ENCODE data around the gene THBS1. TPM values are rescaled to one million over a fixed set of nuclear protein-coding genes. Genes with fewer than 3 reads are reported as not detected.
A peak's percentile ranks its signal among the peaks of the same experiment; 100 is the strongest.

The THBS1 gene
- total and polyA plus RNA-seq, 8 donors, result 14.0 to 176 (median 56.4) TPM

- no peak for TF ChIP-seq CTCF (IDR thresholded peaks at IDR 0.05)
- H3K36me3 ChIP-seq, result no peaks in the 10 kb centered on the region
- H3K27ac ChIP-seq, result no peak overlapping the region
- ATAC-seq, result no peak
- H3K9me3 ChIP-seq, result no peaks in the 10 kb centered on the region
- intact Hi-C loops (cut with DNase I), result no loop called here
- no peak for DNase-seq
- H3K27me3 ChIP-seq, result no peaks in the 10 kb centered on the region
- H3K4me1 ChIP-seq, result peaks cover 0 to 2% (median under 1%) of the 10 kb centered on the region in 3 donors
- 63 to 70% methylated on average over 6 of the region's 6 CpGs for WGBS, 2 donors
- H3K4me3 ChIP-seq, result no peak overlapping the region
- FAIRE-seq, result peak; percentile 91
Measured at GRCh38 chr15:39622660-39623516, 42.0 kb downstream of the THBS1 start.

GRCh38 chr15:39623529-39623931 lies 42.7 kb downstream of the THBS1 start:
- intact Hi-C loops (cut with DNase I), result no loop called here
- TF ChIP-seq CTCF (IDR thresholded peaks at IDR 0.05), result no peak
- Histone ChIP-seq H3K4me1 (peaks cover 0 to 6% (median 2%) of the 10 kb centered on the region in 3 donors), H3K4me3 (no peak overlapping the region), H3K36me3 (no peaks in the 10 kb centered on the region), H3K27ac (no peak overlapping the region), H3K27me3 (no peaks in the 10 kb centered on the region), H3K9me3 (no peaks in the 10 kb centered on the region)
- DNase-seq, result no peak
- WGBS, 2 donors, result 77 to 85% methylated on average over 4 of the region's 4 CpGs
- no peak for FAIRE-seq
- ATAC-seq, result peak in 1 of 4 donors; percentile 24

GRCh38 chr15:39624806-39625205 lies 43.9 kb downstream of the THBS1 start:
- TF ChIP-seq CTCF (IDR thresholded peaks at IDR 0.05), result no peak
- ATAC-seq, result peak in 3 of 4 donors; percentile 64 to 79 (median 71)
- WGBS, 2 donors, result 79 to 87% methylated on average over 6 of the region's 6 CpGs
- H3K4me3 ChIP-seq, result no peak overlapping the region
- FAIRE-seq, result no peak
- H3K9me3 ChIP-seq, result no peaks in the 10 kb centered on the region
- H3K27me3 ChIP-seq, result no peaks in the 10 kb centered on the region
- DNase-seq, result peak in 1 of 6 donors; percentile 33
- no peaks in the 10 kb centered on the region for H3K36me3 ChIP-seq
- peaks cover 0 to 6% (median 2%) of the 10 kb centered on the region in 3 donors for H3K4me1 ChIP-seq
- peak overlapping the region in 2 of 4 donors; percentile 14 to 36 for H3K27ac ChIP-seq
- intact Hi-C loops (cut with DNase I), result no loop called here

GRCh38 chr15:39625451-39625850 lies 44.6 kb downstream of the THBS1 start:
- WGBS, 2 donors, result 93 to 95% methylated on average over 4 of the region's 4 CpGs
- no peak for ATAC-seq
- intact Hi-C loops (cut with DNase I), result no loop called here
- no peak for DNase-seq
- peak overlapping the region in 1 of 4 donors; percentile 36 for H3K27ac ChIP-seq
- H3K27me3 ChIP-seq, result no peaks in the 10 kb centered on the region
- no peak for FAIRE-seq
- no peak for TF ChIP-seq CTCF (IDR thresholded peaks at IDR 0.05)
- peaks cover 0 to 6% (median 2%) of the 10 kb centered on the region in 3 donors for H3K4me1 ChIP-seq
- no peaks in the 10 kb centered on the region for H3K36me3 ChIP-seq
- H3K4me3 ChIP-seq, result no peak overlapping the region
- H3K9me3 ChIP-seq, result no peaks in the 10 kb centered on the region

- no peaks in the 10 kb centered on the region for H3K36me3 ChIP-seq
- no peak for FAIRE-seq
- no peak for TF ChIP-seq CTCF (IDR thresholded peaks at IDR 0.05)
- H3K27ac ChIP-seq, result no peak overlapping the region
- no peak for DNase-seq
- no peak overlapping the region for H3K4me3 ChIP-seq
- no peaks in the 10 kb centered on the region for H3K9me3 ChIP-seq
- no peaks in the 10 kb centered on the region for H3K27me3 ChIP-seq
- peaks cover 0 to 6% (median 2%) of the 10 kb centered on the region in 3 donors for H3K4me1 ChIP-seq
- intact Hi-C loops (cut with DNase I), result no loop called here
- no peak for ATAC-seq
Measured at GRCh38 chr15:39625856-39626255, 45.0 kb downstream of the THBS1 start.
